HL-60 (cell line): Measurements from ENCODE around the gene KCNQ1.

ENCODE experiments used
- DNase-seq, 2 experiments: peaks; one replicate each; pipeline ENCODE4 v3.0.0-alpha.2; 2010 to 2020; ENCODE audit warnings: low read depth in 1 of 2, low spot score in 1 of 2
- H3K27ac ChIP-seq: fragments of 250-450 bp; sonication (Bioruptor Pico); replicated peaks from 2 replicates; pipeline ENCODE4 v1.5.1; 2020; ENCODE audit warnings: mild to moderate bottlenecking, moderate library complexity
- H3K27me3 ChIP-seq: fragments of 250-450 bp; sonication (Bioruptor Pico); 2 replicates; pipeline ENCODE4 v1.5.1; 2021; ENCODE audit warnings: mild to moderate bottlenecking, moderate library complexity; ENCODE audit not compliant: insufficient read depth, poor library complexity, severe bottlenecking
- H3K4me3 ChIP-seq: replicated peaks from 2 replicates; pipeline ENCODE4 v1.5.1; 2011; ENCODE audit warnings: mild to moderate bottlenecking, control low read depth, low read length; ENCODE audit not compliant: insufficient read depth
- CTCF ChIP-seq: IDR thresholded peaks from one replicate; pipeline ENCODE4 v1.5.1; 2011; ENCODE audit warnings: low read length, control low read depth, inconsistent platforms; ENCODE audit not compliant: insufficient read depth
- GABPA ChIP-seq: IDR thresholded peaks from 2 replicates; pipeline ENCODE4 v1.6.1; 2012; ENCODE audit warnings: low read depth
- POLR2AphosphoS5 ChIP-seq: IDR thresholded peaks from 2 replicates; pipeline ENCODE4 v1.6.1; 2012; ENCODE audit warnings: low read depth
- REST ChIP-seq: IDR thresholded peaks from 2 replicates; pipeline ENCODE4 v1.6.1; 2012; ENCODE audit warnings: low read depth; ENCODE audit not compliant: insufficient replicate concordance
- SPI1 ChIP-seq: IDR thresholded peaks from 2 replicates; pipeline ENCODE4 v1.6.1; 2012; ENCODE audit warnings: low read depth, mild to moderate bottlenecking, borderline replicate concordance

The KCNQ1 gene

GRCh38 chr11:2406878-2407410, 37.9 kb upstream of the KCNQ1 start:
- H3K27me3 ChIP-seq, result no peaks in the 10 kb centered on the region
- no peak for TF ChIP-seq SPI1
- TF ChIP-seq GABPA, result no peak
- TF ChIP-seq POLR2AphosphoS5, result no peak
- no peak for TF ChIP-seq REST
- TF ChIP-seq CTCF, result no peak
- no peak overlapping the region for H3K27ac ChIP-seq
- no peak for DNase-seq
- no peak overlapping the region for H3K4me3 ChIP-seq

- TF ChIP-seq CTCF (no peak), REST (no peak), SPI1 (no peak), POLR2AphosphoS5 (no peak), GABPA (no peak)
- no peaks in the 10 kb centered on the region for H3K27me3 ChIP-seq
- no peak for DNase-seq
These were observed 36.1 kb upstream of the KCNQ1 start for GRCh38 chr11:2408671-2409070.

GRCh38 chr11:2409126-2409525, 35.7 kb upstream of the KCNQ1 start:
- DNase-seq, result no peak
- TF ChIP-seq SPI1 (no peak), GABPA (no peak), REST (no peak), CTCF (no peak), POLR2AphosphoS5 (no peak)
- no peaks in the 10 kb centered on the region for H3K27me3 ChIP-seq
- H3K4me3 ChIP-seq, result no peak overlapping the region
- no peak overlapping the region for H3K27ac ChIP-seq

More at GRCh38 chr11:2408671-2409070, 36.1 kb upstream of the KCNQ1 start:
- no peak overlapping the region for H3K27ac ChIP-seq
- no peak overlapping the region for H3K4me3 ChIP-seq
